Measurements from ENCODE around the gene SH3BP2. TPM values are rescaled to one million over a fixed set of nuclear protein-coding genes. Genes with fewer than 3 reads are reported as not detected.

The SH3BP2 gene
- total RNA-seq, 2 donors from 2014 or later: 24.3 to 41.3 TPM

- Histone ChIP-seq H3K36me3 (no peaks in the 10 kb centered on the region), H3K4me1 (replicated peaks) (peaks cover 33% of the 10 kb centered on the region), H3K4me3 (no peak overlapping the region), H3K27ac (no peak overlapping the region), H3K27me3 (replicated peaks; ENCODE audit: insufficient read depth) (no peaks in the 10 kb centered on the region), H3K9me3 (no peaks in the 10 kb centered on the region)
- intact Hi-C loops (cut with DNase I): no loop called here
- WGBS: 83% methylated on average over 8 of the region's 13 CpGs
- TF ChIP-seq POLR2A (IDR thresholded peaks at IDR 0.05) (no peak), POLR2AphosphoS5 (IDR thresholded peaks at IDR 0.05) (no peak)
- TF ChIP-seq, protein P1, sequence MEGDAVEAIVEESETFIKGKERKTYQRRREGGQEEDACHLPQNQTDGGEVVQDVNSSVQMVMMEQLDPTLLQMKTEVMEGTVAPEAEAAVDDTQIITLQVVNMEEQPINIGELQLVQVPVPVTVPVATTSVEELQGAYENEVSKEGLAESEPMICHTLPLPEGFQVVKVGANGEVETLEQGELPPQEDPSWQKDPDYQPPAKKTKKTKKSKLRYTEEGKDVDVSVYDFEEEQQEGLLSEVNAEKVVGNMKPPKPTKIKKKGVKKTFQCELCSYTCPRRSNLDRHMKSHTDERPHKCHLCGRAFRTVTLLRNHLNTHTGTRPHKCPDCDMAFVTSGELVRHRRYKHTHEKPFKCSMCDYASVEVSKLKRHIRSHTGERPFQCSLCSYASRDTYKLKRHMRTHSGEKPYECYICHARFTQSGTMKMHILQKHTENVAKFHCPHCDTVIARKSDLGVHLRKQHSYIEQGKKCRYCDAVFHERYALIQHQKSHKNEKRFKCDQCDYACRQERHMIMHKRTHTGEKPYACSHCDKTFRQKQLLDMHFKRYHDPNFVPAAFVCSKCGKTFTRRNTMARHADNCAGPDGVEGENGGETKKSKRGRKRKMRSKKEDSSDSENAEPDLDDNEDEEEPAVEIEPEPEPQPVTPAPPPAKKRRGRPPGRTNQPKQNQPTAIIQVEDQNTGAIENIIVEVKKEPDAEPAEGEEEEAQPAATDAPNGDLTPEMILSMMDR (IDR thresholded peaks at IDR 0.05): no peak
- DNase-seq (ENCODE audit: low spot score): no peak
These were observed 12.2 kb downstream of the SH3BP2 start for GRCh38 chr4:2804973-2805501.

- no peak overlapping the region for H3K4me3 ChIP-seq
- DNase-seq (ENCODE audit: low spot score): peak; percentile 76
- TF ChIP-seq, protein P1 (IDR thresholded peaks at IDR 0.05): no peak
- TF ChIP-seq POLR2AphosphoS5 (IDR thresholded peaks at IDR 0.05): peak; percentile 35
- H3K27me3 ChIP-seq (replicated peaks; ENCODE audit: insufficient read depth): no peaks in the 10 kb centered on the region
- H3K4me1 ChIP-seq (replicated peaks): peaks cover 26% of the 10 kb centered on the region
- no peaks in the 10 kb centered on the region for H3K9me3 ChIP-seq
- WGBS: 49% methylated on average over 20 of the region's 20 CpGs
- H3K36me3 ChIP-seq: no peaks in the 10 kb centered on the region
- intact Hi-C loops (cut with DNase I): no loop called here
- H3K27ac ChIP-seq: no peak overlapping the region
These were observed 13.0 kb downstream of the SH3BP2 start for GRCh38 chr4:2805712-2806389.

DNA sequence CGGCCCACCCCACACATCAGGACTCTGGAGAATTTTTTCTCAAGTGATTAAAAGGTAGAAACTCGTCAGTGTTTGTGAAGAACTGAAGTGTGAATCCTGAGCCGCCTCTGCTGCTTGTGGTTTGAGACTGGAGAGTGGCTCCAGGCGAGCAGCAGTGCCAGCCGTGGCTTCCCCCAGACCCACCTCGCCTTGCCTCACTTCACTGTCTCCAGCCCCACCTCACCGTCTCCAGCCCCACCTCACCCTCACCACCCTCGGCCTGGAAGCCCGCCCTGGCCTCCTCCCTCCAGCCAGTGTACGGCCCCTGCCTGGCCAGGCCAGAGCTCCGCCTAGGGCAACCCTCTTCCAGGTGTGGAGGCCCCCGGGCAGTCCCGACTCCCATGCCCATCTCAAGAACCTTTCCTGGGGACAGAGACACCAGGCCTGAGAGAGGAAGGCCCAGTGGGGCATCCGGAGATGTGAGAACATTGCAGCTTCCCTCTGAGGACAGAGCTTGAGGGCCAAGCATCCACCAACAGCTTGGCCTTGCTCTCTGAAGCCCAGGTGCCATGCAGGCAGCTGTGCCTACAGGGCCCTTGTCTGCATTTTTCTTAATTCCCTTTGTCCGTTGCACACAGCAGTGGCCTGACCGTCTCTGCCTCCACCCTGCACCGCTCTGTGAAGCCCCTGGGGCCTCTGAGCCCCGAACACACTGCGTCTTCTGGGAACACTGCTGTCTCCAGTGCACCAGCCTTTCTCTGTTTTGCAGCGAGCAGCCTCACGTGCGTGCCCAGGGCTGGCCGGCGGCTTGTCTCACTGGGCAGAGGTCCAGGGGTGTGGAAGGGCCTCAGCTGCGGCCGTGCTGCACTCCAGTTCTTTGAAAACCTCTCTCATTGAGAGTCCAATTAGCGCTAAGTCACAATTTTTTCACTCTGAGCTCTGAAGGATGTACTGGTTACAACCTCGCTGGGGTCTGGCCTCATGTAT, 13.8 kb downstream of the SH3BP2 start:
- intact Hi-C loops (cut with DNase I): no loop called here
- TF ChIP-seq POLR2AphosphoS5 (IDR thresholded peaks at IDR 0.05): peak; percentile 50
- TF ChIP-seq, protein P1 (IDR thresholded peaks at IDR 0.05): no peak
- TF ChIP-seq POLR2A (IDR thresholded peaks at IDR 0.05): no peak
- Histone ChIP-seq H3K4me1 (replicated peaks) (peaks cover 22% of the 10 kb centered on the region), H3K9me3 (no peaks in the 10 kb centered on the region), H3K36me3 (no peaks in the 10 kb centered on the region), H3K27ac (no peak overlapping the region), H3K27me3 (replicated peaks; ENCODE audit: insufficient read depth) (no peaks in the 10 kb centered on the region), H3K4me3 (no peak overlapping the region)
- 48% methylated on average over 28 of the region's 28 CpGs for WGBS
- peak; percentile 77 for DNase-seq (ENCODE audit: low spot score)

- H3K36me3 ChIP-seq: no peaks in the 10 kb centered on the region
- H3K27ac ChIP-seq: no peak overlapping the region
- peaks cover 22% of the 10 kb centered on the region for H3K4me1 ChIP-seq (replicated peaks)
- no peaks in the 10 kb centered on the region for H3K9me3 ChIP-seq
- no peak overlapping the region for H3K4me3 ChIP-seq
- DNase-seq (ENCODE audit: low spot score): no peak
- TF ChIP-seq, protein P1 (IDR thresholded peaks at IDR 0.05): no peak
- TF ChIP-seq POLR2A (IDR thresholded peaks at IDR 0.05) (no peak), POLR2AphosphoS5 (IDR thresholded peaks at IDR 0.05) (no peak)
- WGBS: 94% methylated on average over 13 of the region's 13 CpGs
- H3K27me3 ChIP-seq (replicated peaks; ENCODE audit: insufficient read depth): no peaks in the 10 kb centered on the region
- intact Hi-C loops (cut with DNase I): no loop called here
These were observed 14.7 kb downstream of the SH3BP2 start for GRCh38 chr4:2807571-2807970.

All from prostate gland (tissue), 2 donors.